C4-2B (cell line): ENCODE results near the gene MCOLN1.

ENCODE experiments used
- CTCF ChIP-seq: fragments of 450-650 bp; conservative IDR thresholded peaks from 2 replicates; pipeline ENCODE4 v1.5.1; 2017; ENCODE audit warnings: mild to moderate bottlenecking
- ZFX ChIP-seq: fragments of 450-650 bp; IDR thresholded peaks from 2 replicates; pipeline ENCODE4 v1.6.1; 2017

- TF ChIP-seq CTCF = no peak
- TF ChIP-seq ZFX = no peak
These were observed 34.4 kb downstream of the MCOLN1 start for GRCh38 chr19:7556696-7557315.
